HepG2 (cell line): ENCODE data around the gene MISFA. TPM values are rescaled to one million over a fixed set of nuclear protein-coding genes. Genes with fewer than 3 reads are reported as not detected.

Experiments used
- CBX5 ChIP-seq: sonication (generic); formaldehyde crosslinking; IDR thresholded peaks from 2 replicates; pipeline ENCODE4 v1.4.0; 2020; ENCODE audit warnings: missing genetic modification reagents, borderline replicate concordance
- HNRNPL ChIP-seq: fragments of 200-400 bp; formaldehyde crosslinking; IDR thresholded peaks from 2 replicates; pipeline ENCODE4 v1.6.1; 2017; ENCODE audit warnings: mild to moderate bottlenecking, low read depth, low read length
- IKZF4 ChIP-seq: sonication (generic); formaldehyde crosslinking; IDR thresholded peaks from 2 replicates; pipeline ENCODE4 v1.5.1; 2020; ENCODE audit warnings: borderline replicate concordance, mild to moderate bottlenecking, low read depth, missing genetic modification reagents; ENCODE audit errors: not compliant biosample characterization
- POLR2A ChIP-seq, 2 experiments: IDR thresholded peaks; 2 replicates each; pipeline ENCODE4 v1.6.1; 2011; ENCODE audit warnings: low read depth in 2 of 2, low read length in 2 of 2, mild to moderate bottlenecking in 1 of 2, moderate library complexity in 1 of 2; ENCODE audit not compliant: insufficient read depth in 1 of 2
- RAD21 ChIP-seq: fragments of 450-650 bp; formaldehyde crosslinking; IDR thresholded peaks from 2 replicates; pipeline ENCODE4 v1.5.0; 2020; ENCODE audit warnings: mild to moderate bottlenecking
- REXO4 ChIP-seq: sonication (generic); formaldehyde crosslinking; IDR thresholded peaks from 2 replicates; pipeline ENCODE4 v1.8.0; 2022; ENCODE audit warnings: missing genetic modification reagents, mild to moderate bottlenecking, borderline replicate concordance
- SP4 ChIP-seq: sonication (generic); formaldehyde crosslinking; IDR thresholded peaks from 2 replicates; pipeline ENCODE4 v1.8.1; 2023; ENCODE audit warnings: mild to moderate bottlenecking, missing genetic modification reagents
- SSRP1 ChIP-seq: IDR thresholded peaks from 2 replicates; pipeline ENCODE4 v1.6.1; 2016; ENCODE audit warnings: control low read depth
- ZNF143 ChIP-seq: sonication (generic); formaldehyde crosslinking; IDR thresholded peaks from 2 replicates; pipeline ENCODE4 v1.4.0; 2020; ENCODE audit warnings: missing genetic modification reagents
- ZNF549 ChIP-seq: sonication (generic); formaldehyde crosslinking; IDR thresholded peaks from 2 replicates; pipeline ENCODE4 v1.5.0; 2020; ENCODE audit warnings: missing genetic modification reagents
- ZNF713 ChIP-seq: sonication (generic); formaldehyde crosslinking; IDR thresholded peaks from 2 replicates; pipeline ENCODE4 v1.4.0; 2020; ENCODE audit warnings: mild to moderate bottlenecking, missing genetic modification reagents
- ZNF775 ChIP-seq: sonication (generic); formaldehyde crosslinking; IDR thresholded peaks from 2 replicates; pipeline ENCODE4 v1.4.0; 2020; ENCODE audit warnings: missing genetic modification reagents, mild to moderate bottlenecking, moderate library complexity, borderline replicate concordance
- ZNF83 ChIP-seq: sonication (generic); formaldehyde crosslinking; IDR thresholded peaks from 2 replicates; pipeline ENCODE4 v1.4.0; 2020; ENCODE audit warnings: missing genetic modification reagents, mild to moderate bottlenecking, borderline replicate concordance
- ZSCAN20 ChIP-seq: sonication (generic); formaldehyde crosslinking; IDR thresholded peaks from 2 replicates; pipeline ENCODE4 v1.4.0; 2020; ENCODE audit warnings: missing genetic modification reagents, mild to moderate bottlenecking, borderline replicate concordance
- polyA plus RNA-seq, 8 experiments: library from polyadenylated mRNA; depleted of rRNA in 3 of 8; stranded (reverse) in 7 of 8; unstranded in 1 of 8; fragments of >200 nt; fragmentation: Illumina TruSeq in 4 of 8; extraction: Trizol in 4 of 8; gene quantifications; 2 replicates each; pipeline versions ENCODE4 v1.2.1 to v1.2.3, GENCODE V29; 2011 to 2016; ENCODE audit warnings: low read depth in 4 of 8, missing spikeins in 1 of 8, mixed read lengths in 1 of 8; ENCODE audit not compliant: insufficient read depth in 1 of 8
- total RNA-seq, 5 experiments: library from RNA; depleted of rRNA; stranded (reverse); fragments of >200 nt; fragmentation: Illumina TruSeq; extraction: Trizol; gene quantifications; 2 replicates each; pipeline ENCODE4 v1.2.3, GENCODE V29; 2016; ENCODE audit warnings: low read depth in 1 of 5
- TF ChIP-seq, protein P1 (sequence below): sonication (generic); formaldehyde crosslinking; IDR thresholded peaks from 2 replicates; pipeline ENCODE4 v1.4.0; 2020; ENCODE audit warnings: missing genetic modification reagents
- TF ChIP-seq, protein P2 (sequence below): sonication (generic); IDR thresholded peaks from 2 replicates; pipeline ENCODE4 v1.6.1; 2016; ENCODE audit warnings: low read depth, borderline replicate concordance
- TF ChIP-seq, protein P3 (sequence below): sonication (generic); formaldehyde crosslinking; IDR thresholded peaks from 2 replicates; pipeline ENCODE4 v1.4.0; 2020; ENCODE audit warnings: mild to moderate bottlenecking, low read depth, missing genetic modification reagents
- TF ChIP-seq, protein P4 (sequence below): sonication (generic); formaldehyde crosslinking; IDR thresholded peaks from 2 replicates; pipeline ENCODE4 v1.8.1; 2023; ENCODE audit warnings: missing genetic modification reagents, inconsistent platforms, borderline replicate concordance
- TF ChIP-seq, protein P5 (sequence below): sonication (generic); formaldehyde crosslinking; IDR thresholded peaks from 2 replicates; pipeline ENCODE4 v1.8.1; 2023; ENCODE audit warnings: mild to moderate bottlenecking, moderate library complexity, missing genetic modification reagents
- TF ChIP-seq, protein P6 (sequence below): sonication (generic); formaldehyde crosslinking; IDR thresholded peaks from 2 replicates; pipeline ENCODE4 v1.5.1; 2020; ENCODE audit warnings: mild to moderate bottlenecking, missing genetic modification reagents, moderate library complexity

The MISFA gene
- total and polyA plus RNA-seq, 2 of the 13 experiments (the other 11 are each of a cell fraction or from before 2014, with no cell fraction given) = 1.4 to 5.4 TPM

DNA sequence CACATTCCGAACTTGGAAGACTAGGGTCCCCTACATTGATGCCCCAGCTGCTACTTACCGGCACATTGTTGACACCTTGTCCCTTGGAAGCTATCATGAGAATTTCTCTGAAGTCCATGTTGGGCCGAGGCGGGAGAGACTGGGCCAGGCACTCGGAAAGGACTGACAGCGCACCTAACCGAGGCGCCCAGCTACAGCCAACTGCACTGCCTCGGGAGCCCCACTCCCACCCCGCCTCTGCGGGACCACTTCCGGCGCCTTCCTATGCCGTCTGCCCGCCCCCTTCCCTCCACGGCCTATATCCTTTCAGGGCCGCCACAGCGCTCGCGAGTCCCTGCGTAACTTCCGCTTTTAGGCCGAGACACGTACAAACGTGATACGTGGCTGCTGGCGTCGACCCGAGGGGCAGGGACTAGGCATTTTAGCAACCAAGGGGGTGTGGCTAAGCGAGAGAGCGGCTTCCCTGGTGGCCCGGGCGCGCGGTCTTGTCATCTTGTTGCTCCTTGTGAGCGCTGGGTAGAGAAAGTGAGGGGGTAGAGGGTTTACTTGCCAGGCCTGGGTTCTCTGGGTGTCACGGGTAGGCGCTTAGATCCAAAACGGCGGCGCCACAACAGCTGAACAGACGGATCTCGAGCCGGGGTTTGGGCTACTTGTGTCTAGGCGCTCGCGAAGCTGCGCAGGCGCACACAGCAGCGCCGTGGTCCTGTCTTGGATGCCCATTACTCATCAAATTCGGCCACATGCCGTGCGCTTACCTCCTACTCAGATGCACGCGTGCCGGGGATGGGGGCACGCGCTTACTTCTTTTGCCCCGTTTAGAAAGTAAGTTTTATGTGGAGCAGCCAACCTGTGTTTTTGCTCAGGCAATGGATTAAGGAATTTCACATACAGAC, 34.8 kb downstream of the MISFA start, which contains the start of gene SPTY2D1 (continued):
- TF ChIP-seq, protein P1, sequence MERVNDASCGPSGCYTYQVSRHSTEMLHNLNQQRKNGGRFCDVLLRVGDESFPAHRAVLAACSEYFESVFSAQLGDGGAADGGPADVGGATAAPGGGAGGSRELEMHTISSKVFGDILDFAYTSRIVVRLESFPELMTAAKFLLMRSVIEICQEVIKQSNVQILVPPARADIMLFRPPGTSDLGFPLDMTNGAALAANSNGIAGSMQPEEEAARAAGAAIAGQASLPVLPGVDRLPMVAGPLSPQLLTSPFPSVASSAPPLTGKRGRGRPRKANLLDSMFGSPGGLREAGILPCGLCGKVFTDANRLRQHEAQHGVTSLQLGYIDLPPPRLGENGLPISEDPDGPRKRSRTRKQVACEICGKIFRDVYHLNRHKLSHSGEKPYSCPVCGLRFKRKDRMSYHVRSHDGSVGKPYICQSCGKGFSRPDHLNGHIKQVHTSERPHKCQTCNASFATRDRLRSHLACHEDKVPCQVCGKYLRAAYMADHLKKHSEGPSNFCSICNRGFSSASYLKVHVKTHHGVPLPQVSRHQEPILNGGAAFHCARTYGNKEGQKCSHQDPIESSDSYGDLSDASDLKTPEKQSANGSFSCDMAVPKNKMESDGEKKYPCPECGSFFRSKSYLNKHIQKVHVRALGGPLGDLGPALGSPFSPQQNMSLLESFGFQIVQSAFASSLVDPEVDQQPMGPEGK = peak; percentile 70
- TF ChIP-seq ZNF83 (CRISPR knock-in tag) (no peak), HNRNPL (no peak), ZNF775 (CRISPR knock-in tag) (no peak), CBX5 (no peak; the same call in 1 of the 2 replicates), ZNF549 (no peak), POLR2A (IDR thresholded peaks at IDR 0.05; ENCODE audit: insufficient read depth in 1 of 2, low read depth in 2 of 2, low read length in 2 of 2) (peak; percentile 94), RAD21 (CRISPR knock-in tag) (no peak; the same call in 1 of the 2 replicates), ZNF713 (CRISPR knock-in tag) (no peak), SSRP1 (CRISPR knock-in tag) (no peak), ZNF143 (CRISPR knock-in tag) (peak; percentile 38; the same call in 1 of the 2 replicates), IKZF4 (CRISPR knock-in tag) (no peak), REXO4 (CRISPR knock-in tag) (no peak), SP4 (CRISPR knock-in tag) (peak; percentile 96), ZSCAN20 (CRISPR knock-in tag) (no peak)
- TF ChIP-seq, protein P2, sequence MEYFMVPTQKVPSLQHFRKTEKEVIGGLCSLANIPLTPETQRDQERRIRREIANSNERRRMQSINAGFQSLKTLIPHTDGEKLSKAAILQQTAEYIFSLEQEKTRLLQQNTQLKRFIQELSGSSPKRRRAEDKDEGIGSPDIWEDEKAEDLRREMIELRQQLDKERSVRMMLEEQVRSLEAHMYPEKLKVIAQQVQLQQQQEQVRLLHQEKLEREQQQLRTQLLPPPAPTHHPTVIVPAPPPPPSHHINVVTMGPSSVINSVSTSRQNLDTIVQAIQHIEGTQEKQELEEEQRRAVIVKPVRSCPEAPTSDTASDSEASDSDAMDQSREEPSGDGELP = peak; percentile 30; the same call in 1 of the 2 replicates
- TF ChIP-seq, protein P3, sequence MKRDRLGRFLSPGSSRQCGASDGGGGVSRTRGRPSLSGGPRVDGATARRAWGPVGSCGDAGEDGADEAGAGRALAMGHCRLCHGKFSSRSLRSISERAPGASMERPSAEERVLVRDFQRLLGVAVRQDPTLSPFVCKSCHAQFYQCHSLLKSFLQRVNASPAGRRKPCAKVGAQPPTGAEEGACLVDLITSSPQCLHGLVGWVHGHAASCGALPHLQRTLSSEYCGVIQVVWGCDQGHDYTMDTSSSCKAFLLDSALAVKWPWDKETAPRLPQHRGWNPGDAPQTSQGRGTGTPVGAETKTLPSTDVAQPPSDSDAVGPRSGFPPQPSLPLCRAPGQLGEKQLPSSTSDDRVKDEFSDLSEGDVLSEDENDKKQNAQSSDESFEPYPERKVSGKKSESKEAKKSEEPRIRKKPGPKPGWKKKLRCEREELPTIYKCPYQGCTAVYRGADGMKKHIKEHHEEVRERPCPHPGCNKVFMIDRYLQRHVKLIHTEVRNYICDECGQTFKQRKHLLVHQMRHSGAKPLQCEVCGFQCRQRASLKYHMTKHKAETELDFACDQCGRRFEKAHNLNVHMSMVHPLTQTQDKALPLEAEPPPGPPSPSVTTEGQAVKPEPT (CRISPR knock-in tag) = 0 out of 2 replicates have a peak, but pooled peaks have one; percentile 42
- TF ChIP-seq, protein P4, sequence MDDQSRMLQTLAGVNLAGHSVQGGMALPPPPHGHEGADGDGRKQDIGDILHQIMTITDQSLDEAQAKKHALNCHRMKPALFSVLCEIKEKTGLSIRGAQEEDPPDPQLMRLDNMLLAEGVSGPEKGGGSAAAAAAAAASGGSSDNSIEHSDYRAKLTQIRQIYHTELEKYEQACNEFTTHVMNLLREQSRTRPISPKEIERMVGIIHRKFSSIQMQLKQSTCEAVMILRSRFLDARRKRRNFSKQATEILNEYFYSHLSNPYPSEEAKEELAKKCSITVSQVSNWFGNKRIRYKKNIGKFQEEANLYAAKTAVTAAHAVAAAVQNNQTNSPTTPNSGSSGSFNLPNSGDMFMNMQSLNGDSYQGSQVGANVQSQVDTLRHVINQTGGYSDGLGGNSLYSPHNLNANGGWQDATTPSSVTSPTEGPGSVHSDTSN (CRISPR knock-in tag) = no peak
- TF ChIP-seq, protein P5, sequence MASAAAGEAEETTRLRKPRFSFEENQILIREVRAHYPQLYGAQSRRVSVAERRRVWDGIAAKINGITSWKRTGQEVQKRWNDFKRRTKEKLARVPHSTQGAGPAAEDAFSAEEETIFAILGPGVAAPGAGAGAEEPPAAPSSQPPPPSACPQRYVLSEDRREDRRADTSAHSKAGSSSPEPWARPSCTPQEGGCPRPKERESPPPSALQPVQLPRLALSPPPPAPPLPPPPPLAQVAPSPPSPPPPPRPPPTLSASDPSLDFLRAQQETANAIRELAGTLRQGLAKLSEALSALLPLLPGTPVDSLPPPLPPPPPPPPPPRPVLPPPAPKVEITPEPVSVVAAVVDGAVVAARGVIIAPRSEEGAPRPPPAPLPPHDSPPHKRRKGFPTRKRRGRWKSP = no peak; the same call in 1 of the 2 replicates
- TF ChIP-seq, protein P6, sequence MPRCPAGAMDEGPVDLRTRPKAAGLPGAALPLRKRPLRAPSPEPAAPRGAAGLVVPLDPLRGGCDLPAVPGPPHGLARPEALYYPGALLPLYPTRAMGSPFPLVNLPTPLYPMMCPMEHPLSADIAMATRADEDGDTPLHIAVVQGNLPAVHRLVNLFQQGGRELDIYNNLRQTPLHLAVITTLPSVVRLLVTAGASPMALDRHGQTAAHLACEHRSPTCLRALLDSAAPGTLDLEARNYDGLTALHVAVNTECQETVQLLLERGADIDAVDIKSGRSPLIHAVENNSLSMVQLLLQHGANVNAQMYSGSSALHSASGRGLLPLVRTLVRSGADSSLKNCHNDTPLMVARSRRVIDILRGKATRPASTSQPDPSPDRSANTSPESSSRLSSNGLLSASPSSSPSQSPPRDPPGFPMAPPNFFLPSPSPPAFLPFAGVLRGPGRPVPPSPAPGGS = no peak
